OCI-LY1 (cell line): ENCODE results near the gene TIGIT.

Experiments used
- CTCF ChIP-seq: fragments of 200-600 bp; sonication (generic), shearing (Covaris generic); IDR thresholded peaks from 2 replicates; pipeline ENCODE4 v1.5.1; 2017; ENCODE audit warnings: mild to moderate bottlenecking, antibody characterized with exemption, low read length, moderate library complexity, mixed read lengths
- EZH2 ChIP-seq: fragments of 200-600 bp; sonication (generic), shearing (Covaris generic); IDR thresholded peaks from 2 replicates; pipeline ENCODE4 v1.8.0; 2017; ENCODE audit warnings: borderline replicate concordance, mixed run types, mild to moderate bottlenecking, antibody characterized with exemption, low read length, moderate library complexity, mixed read lengths

- no peak for TF ChIP-seq CTCF
- no peak for TF ChIP-seq EZH2
Measured at GRCh38 chr3:114295946-114296345, 2.1 kb downstream of the TIGIT start.
